Pancreas (tissue), 10 donors: ENCODE results near the gene FXYD2. TPM values are rescaled to one million over a fixed set of nuclear protein-coding genes. Genes with fewer than 3 reads are reported as not detected.

Source experiments
- ATAC-seq, 4 donors: fragments of 200-7000 bp; cut with Tn5 transposase; one replicate each; pipeline versions ENCODE4 v1.8.0 to v1.9.1; 2020; ENCODE audit warnings: mild to moderate bottlenecking in 4 of 4, moderate library complexity in 4 of 4
- DNase-seq, 6 donors: peaks; one replicate each; pipeline ENCODE4 v3.0.0-alpha.2; 2020
- FAIRE-seq: peaks from 2 replicates; lab custom pipeline; 2012; peaks lifted over from hg19 to GRCh38; lab: Jason Lieb, UNC
- H3K27ac ChIP-seq, 4 donors: fragments of 200-600 bp; sonication (generic); 1 replicate in 3 of 4; 2 replicates in 1 of 4; pipeline versions ENCODE4 v1.5.0 to v1.8.0; 2020
- H3K27me3 ChIP-seq, 4 donors: fragments of 200-600 bp; one replicate each; pipeline ENCODE4 v1.8.0; 2021
- H3K36me3 ChIP-seq, 3 donors: fragments of 200-600 bp; sonication (generic) in 1 of 3; one replicate each; pipeline versions ENCODE4 v1.5.0 to v1.8.0; 2020 to 2021
- H3K4me1 ChIP-seq, 3 donors: fragments of 200-600 bp; one replicate each; pipeline ENCODE4 v1.8.0; 2021
- H3K4me3 ChIP-seq, 4 donors: fragments of 200-600 bp; sonication (generic) in 2 of 4; one replicate each; pipeline versions ENCODE4 v1.5.0 to v1.8.0; 2020 to 2021
- H3K9me3 ChIP-seq, 4 donors: fragments of 200-600 bp; one replicate each; pipeline ENCODE4 v1.8.0; 2021
- CTCF ChIP-seq, 4 donors: fragments of 200-600 bp; sonication (generic) in 3 of 4; IDR thresholded peaks; one replicate each; pipeline versions ENCODE4 v1.5.0 to v1.8.0; 2021; ENCODE audit warnings: antibody characterized with exemption in 4 of 4
- WGBS, 2 donors: extraction: QIAGEN DNeasy Blood & Tissue Kit; methylation state at CpG; one replicate each; pipeline ENCODE4 v1.1.7; 2013; 5-methylcytosine and 5-hydroxymethylcytosine counted together
- intact Hi-C, 3 donors: fragments of 100-400 bp; cut with DNase I; formaldehyde crosslinking; loops; one replicate each; pipeline versions ENCODE4 v1.11.1 to v1.14.2; 2022
- polyA plus RNA-seq, 2 donors: library from polyadenylated mRNA; stranded (reverse); fragments of 200-250 nt; gene quantifications; one replicate each; pipeline ENCODE4 v1.2.3, GENCODE V29; 2013
- total RNA-seq, 6 donors: library from RNA; stranded (reverse); fragmentation: NEBNext Ultra II Directional in 4 of 6; extraction: Animal tissue kit (Norgen Biotek cat#: 25700) in 4 of 6; gene quantifications; one replicate each; pipeline versions ENCODE4 v1.2.1 to v1.2.4, GENCODE V29; 2021 to 2023
- donor health status: healthy with polysubstance abuse.
- donor health status: DM: no; HTN: no; CAD: no; lungs with moderate emphysema.
- donor health status: DM: no; HTN: no; CAD: no.
- donor health status: control.
- donor health status: control.
- donor health status: Bipolar disorder and iron deficiency.
- donor health status: DM: yes; HTN: yes; CAD: no.
- donor health status: DM: no; HTN: no; CAD: no.
- donor health status: DM: no; HTN: no; CAD: no.
- donor health status: DM: yes; HTN: yes; CAD: no.

Gene FXYD2
- total and polyA plus RNA-seq, 8 donors, result 220 to 2,509 (median 342) TPM

- no peak for TF ChIP-seq CTCF (IDR thresholded peaks at IDR 0.05)
- ATAC-seq (peak; percentile 7 to 26 (median 21)), DNase-seq (peak in 3 of 6 donors; percentile 21 to 70 (median 61)), FAIRE-seq (no peak)
- intact Hi-C loops, result no loop called here
- Histone ChIP-seq H3K36me3 (no peaks in the 10 kb centered on the region), H3K27ac (peak overlapping the region; percentile 53 to 91 (median 72)), H3K9me3 (no peaks in the 10 kb centered on the region), H3K4me1 (peaks cover 6 to 15% (median 12%) of the 10 kb centered on the region in 3 donors), H3K4me3 (peak overlapping the region in 1 of 4 donors; percentile 6), H3K27me3 (no peaks in the 10 kb centered on the region)
- WGBS, 2 donors, result 62 to 63% methylated on average over 14 to 15 of the region's 15 CpGs
These were observed 3.3 kb upstream of the FXYD2 start for GRCh38 chr11:117827521-117828511.

- 25 to 26% methylated on average over 3 of the region's 3 CpGs for WGBS, 2 donors
- peak overlapping the region in 1 of 4 donors; percentile 6 for H3K4me3 ChIP-seq
- ATAC-seq, result peak in 2 of 4 donors; percentile 15 to 24
- no peaks in the 10 kb centered on the region for H3K36me3 ChIP-seq
- intact Hi-C loops, result no loop called here
- H3K4me1 ChIP-seq, result peaks cover 0 to 12% (median 7%) of the 10 kb centered on the region in 3 donors
- no peaks in the 10 kb centered on the region for H3K9me3 ChIP-seq
- peak overlapping the region in 2 of 4 donors; percentile 89 to 91 for H3K27ac ChIP-seq
- no peaks in the 10 kb centered on the region for H3K27me3 ChIP-seq
- DNase-seq, result peak in 3 of 6 donors; percentile 19 to 39 (median 20)
- no peak for TF ChIP-seq CTCF (IDR thresholded peaks at IDR 0.05)
- FAIRE-seq, result no peak
These were observed 2.3 kb upstream of the FXYD2 start for GRCh38 chr11:117826832-117827231.

GRCh38 chr11:117826190-117826570 lies 1.6 kb upstream of the FXYD2 start:
- H3K4me1 ChIP-seq, result peaks cover 0 to 12% (median 7%) of the 10 kb centered on the region in 3 donors
- intact Hi-C loops, result no loop called here
- no peaks in the 10 kb centered on the region for H3K27me3 ChIP-seq
- TF ChIP-seq CTCF (IDR thresholded peaks at IDR 0.05), result no peak
- peak overlapping the region in 3 of 4 donors; percentile 73 to 91 (median 89) for H3K27ac ChIP-seq
- no peaks in the 10 kb centered on the region for H3K36me3 ChIP-seq
- DNase-seq, result peak in 3 of 6 donors; percentile 7 to 26 (median 16)
- no peaks in the 10 kb centered on the region for H3K9me3 ChIP-seq
- no peak for FAIRE-seq
- no peak for ATAC-seq
- 32 to 38% methylated on average over 10 of the region's 10 CpGs for WGBS, 2 donors
- peak overlapping the region in 1 of 4 donors; percentile 21 for H3K4me3 ChIP-seq

GRCh38 chr11:117825538-117826189 lies 1.1 kb upstream of the FXYD2 start:
- peak overlapping the region; percentile 59 to 91 (median 81) for H3K27ac ChIP-seq
- no peak for TF ChIP-seq CTCF (IDR thresholded peaks at IDR 0.05)
- peak in 4 of 6 donors; percentile 11 to 49 (median 19) for DNase-seq
- no peak for ATAC-seq
- intact Hi-C loops, result no loop called here
- no peaks in the 10 kb centered on the region for H3K27me3 ChIP-seq
- peak overlapping the region in 2 of 4 donors; percentile 21 to 39 for H3K4me3 ChIP-seq
- no peaks in the 10 kb centered on the region for H3K9me3 ChIP-seq
- 71 to 74% methylated on average over 8 of the region's 8 CpGs for WGBS, 2 donors
- FAIRE-seq, result no peak
- no peaks in the 10 kb centered on the region for H3K36me3 ChIP-seq
- peaks cover 0 to 12% (median 7%) of the 10 kb centered on the region in 3 donors for H3K4me1 ChIP-seq
